IPS-18a (cell line): Measurements from ENCODE around the gene SLC44A1.

Source experiments
- H3K27ac ChIP-seq: one replicate; pipeline ENCODE4 v1.5.1; 2013; ENCODE audit warnings: low read length
- H3K27me3 ChIP-seq: one replicate; pipeline ENCODE4 v1.6.1; 2013; ENCODE audit warnings: mild to moderate bottlenecking, low read length; ENCODE audit not compliant: control insufficient read depth, insufficient read depth
- H3K36me3 ChIP-seq: one replicate; pipeline ENCODE4 v1.6.1; 2013; ENCODE audit warnings: low read depth, low read length; ENCODE audit not compliant: control insufficient read depth
- H3K4me1 ChIP-seq: one replicate; pipeline ENCODE4 v1.6.1; 2013; ENCODE audit warnings: low read depth, low read length; ENCODE audit not compliant: control insufficient read depth
- H3K4me3 ChIP-seq: one replicate; pipeline ENCODE4 v1.5.1; 2013; ENCODE audit warnings: low read length
- H3K9ac ChIP-seq: one replicate; pipeline ENCODE4 v1.6.1; 2013; ENCODE audit warnings: mild to moderate bottlenecking, low read length, moderate library complexity
- H3K9me3 ChIP-seq: one replicate; pipeline ENCODE4 v1.6.1; 2013; ENCODE audit warnings: low read depth, low read length; ENCODE audit not compliant: control insufficient read depth

SLC44A1 gene

DNA sequence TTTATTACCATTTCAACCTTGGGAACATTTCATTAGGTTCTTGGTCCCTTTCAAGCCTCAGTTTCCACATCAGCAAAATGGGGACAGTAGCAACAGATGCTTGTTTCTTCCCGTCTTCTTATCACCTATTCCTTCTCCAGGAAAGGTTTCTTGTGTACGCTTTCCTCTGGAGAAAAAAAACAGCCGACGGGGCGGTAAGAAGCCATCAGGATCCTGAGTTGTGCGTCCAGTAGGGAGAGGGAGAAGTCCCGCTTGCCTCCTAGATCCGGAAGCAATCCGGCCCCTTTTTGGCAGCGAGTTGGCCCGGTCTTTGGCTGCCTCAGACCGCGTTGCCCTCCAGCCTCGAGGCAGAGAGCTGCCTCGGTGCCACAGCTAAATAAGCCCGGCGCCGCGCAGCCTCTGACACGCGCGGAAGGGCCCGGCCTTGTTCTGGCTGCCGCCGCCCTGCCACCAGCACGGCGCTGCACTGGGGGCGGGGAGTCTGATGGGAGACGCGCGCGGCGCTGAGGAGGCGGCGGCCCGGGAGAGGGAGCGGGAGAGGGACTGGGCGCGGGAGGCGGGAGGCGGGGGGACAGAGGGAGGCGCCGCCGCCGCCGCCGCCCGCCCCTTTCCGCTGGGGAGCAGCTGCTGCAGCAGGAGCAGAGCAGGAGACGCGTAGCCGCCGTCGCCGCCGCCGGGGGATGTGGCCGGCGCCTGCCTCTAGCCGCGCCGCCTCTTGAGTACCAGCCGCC lies at the start of gene SLC44A1:
TSS of gene SLC44A1 (plus strand) at position 649 of the 731 bp plus-strand sequence. CDS start 218 bp downstream, outside the sequence.
- Histone ChIP-seq H3K36me3 (no peaks in the 10 kb centered on the region), H3K4me3 (peak within 1 kb of the TSS; percentile 91), H3K9ac (peak within 1 kb of the TSS; percentile 85), H3K27ac (peak within 1 kb of the TSS; percentile 46), H3K4me1 (peaks cover 60% of the 10 kb centered on the region), H3K27me3 (no peaks in the 10 kb centered on the region), H3K9me3 (no peaks in the 10 kb centered on the region)

DNA sequence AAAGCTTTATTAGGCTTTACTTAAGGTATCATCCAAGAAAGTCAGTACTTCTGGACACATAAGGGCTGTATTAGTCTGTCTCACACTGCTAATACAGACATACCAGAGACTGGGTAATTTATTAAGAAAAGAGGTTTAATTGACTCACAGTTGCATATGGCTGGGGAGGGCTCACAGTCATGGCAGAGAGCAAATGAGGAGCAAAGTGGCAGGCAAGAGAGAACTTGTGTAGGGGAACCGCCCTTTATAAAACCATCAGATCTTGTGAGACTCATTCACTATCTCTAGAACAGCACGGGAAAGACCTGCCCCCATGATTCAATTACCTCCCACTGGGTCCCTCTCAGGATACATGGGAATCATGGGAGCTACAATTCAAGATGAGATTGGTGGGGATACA lies 49.2 kb upstream of the SLC44A1 start:
- Histone ChIP-seq H3K9me3 (no peaks in the 10 kb centered on the region), H3K4me1 (no peaks in the 10 kb centered on the region), H3K4me3 (no peak overlapping the region), H3K9ac (no peak overlapping the region), H3K27me3 (no peaks in the 10 kb centered on the region), H3K36me3 (no peaks in the 10 kb centered on the region), H3K27ac (no peak overlapping the region)

GRCh38 chr9:105198023-105198422 lies 46.4 kb upstream of the SLC44A1 start:
- no peak overlapping the region for H3K27ac ChIP-seq
- H3K36me3 ChIP-seq, result no peaks in the 10 kb centered on the region
- H3K9ac ChIP-seq, result no peak overlapping the region
- no peaks in the 10 kb centered on the region for H3K4me1 ChIP-seq
- no peak overlapping the region for H3K4me3 ChIP-seq
- no peaks in the 10 kb centered on the region for H3K27me3 ChIP-seq
- H3K9me3 ChIP-seq, result no peaks in the 10 kb centered on the region

DNA sequence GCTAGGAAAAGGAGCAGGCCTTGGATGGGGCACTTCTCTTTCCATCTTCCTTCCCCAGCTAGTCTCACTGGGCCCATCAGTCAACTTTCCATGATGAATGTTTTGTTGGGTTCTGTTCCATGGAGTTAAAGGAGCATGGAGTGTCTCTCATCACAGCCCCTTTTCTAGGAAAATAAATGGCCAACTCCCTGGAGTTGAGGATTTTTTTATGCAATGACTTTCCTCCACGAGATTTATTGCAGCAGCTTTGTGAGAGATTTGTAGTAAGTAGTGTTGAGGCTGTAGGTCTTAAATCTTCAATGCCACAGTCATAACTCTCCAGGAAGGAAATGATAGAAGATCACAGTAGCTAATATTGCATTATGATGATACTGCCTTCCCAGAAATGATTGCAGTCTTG lies 45.6 kb upstream of the SLC44A1 start:
- Histone ChIP-seq H3K9me3 (no peaks in the 10 kb centered on the region), H3K27ac (no peak overlapping the region), H3K27me3 (no peaks in the 10 kb centered on the region), H3K36me3 (no peaks in the 10 kb centered on the region), H3K4me1 (no peaks in the 10 kb centered on the region), H3K4me3 (no peak overlapping the region), H3K9ac (no peak overlapping the region)

DNA sequence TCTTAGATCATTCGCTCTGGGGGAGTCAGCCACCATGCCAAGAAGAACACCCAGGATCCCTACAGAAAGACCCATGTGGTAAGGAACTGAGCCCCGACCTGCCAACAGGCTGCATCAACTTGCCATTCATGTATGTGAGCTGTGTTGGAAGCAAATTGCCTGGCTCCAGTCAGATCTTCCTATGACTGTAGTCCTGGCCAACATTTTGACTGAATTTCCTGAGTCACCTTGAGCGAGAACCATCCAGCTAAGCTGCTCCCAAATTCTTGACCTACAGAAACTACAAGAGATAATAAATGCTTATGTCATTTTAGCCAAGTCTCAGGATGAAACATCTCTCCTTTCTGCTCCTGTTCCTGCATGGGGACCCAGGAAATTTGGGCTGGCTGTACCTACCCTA lies 40.0 kb upstream of the SLC44A1 start:
- no peaks in the 10 kb centered on the region for H3K36me3 ChIP-seq
- H3K4me1 ChIP-seq, result no peaks in the 10 kb centered on the region
- H3K9me3 ChIP-seq, result no peaks in the 10 kb centered on the region
- no peaks in the 10 kb centered on the region for H3K27me3 ChIP-seq
- H3K9ac ChIP-seq, result no peak overlapping the region
- no peak overlapping the region for H3K27ac ChIP-seq
- H3K4me3 ChIP-seq, result no peak overlapping the region

DNA sequence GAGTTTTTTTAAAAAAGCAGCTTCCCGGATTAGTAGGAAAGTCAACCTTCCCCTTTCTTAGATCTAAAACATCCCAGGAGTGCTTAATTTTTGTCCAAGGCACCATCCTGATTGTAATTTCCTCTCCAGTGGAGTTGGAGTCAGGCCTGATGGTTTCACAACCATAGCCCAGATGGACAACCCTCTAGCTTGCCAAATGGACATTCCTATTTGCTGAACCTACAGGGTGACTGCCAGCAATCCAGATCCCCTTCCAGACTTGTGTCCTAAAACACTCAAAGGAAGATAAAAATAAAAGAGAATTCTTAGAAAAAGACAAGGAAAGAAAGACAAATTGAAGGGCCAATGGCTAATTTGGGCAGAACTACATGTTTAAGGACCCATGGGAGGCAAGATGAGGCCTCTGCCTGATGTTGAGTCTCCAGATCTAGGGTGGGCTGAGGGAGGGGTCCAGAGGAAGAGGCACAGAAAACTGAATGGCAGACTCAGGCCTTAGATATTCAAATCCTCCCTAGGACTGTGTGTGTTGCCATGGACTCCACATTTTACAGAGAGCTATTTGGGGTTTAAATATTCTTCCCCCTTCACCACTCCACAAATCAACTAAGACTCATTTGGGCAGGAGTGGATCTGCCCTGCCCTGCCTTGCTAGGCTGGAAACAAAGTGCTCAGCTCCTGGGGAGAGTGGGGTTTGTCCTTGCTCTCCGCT lies 38.5 kb upstream of the SLC44A1 start:
- H3K27ac ChIP-seq, result no peak overlapping the region
- no peak overlapping the region for H3K9ac ChIP-seq
- no peak overlapping the region for H3K4me3 ChIP-seq
- H3K36me3 ChIP-seq, result no peaks in the 10 kb centered on the region
- no peaks in the 10 kb centered on the region for H3K4me1 ChIP-seq
- H3K9me3 ChIP-seq, result no peaks in the 10 kb centered on the region
- no peaks in the 10 kb centered on the region for H3K27me3 ChIP-seq

- Histone ChIP-seq H3K4me1 (no peaks in the 10 kb centered on the region), H3K4me3 (no peak overlapping the region), H3K27ac (no peak overlapping the region), H3K27me3 (no peaks in the 10 kb centered on the region), H3K9me3 (no peaks in the 10 kb centered on the region), H3K36me3 (no peaks in the 10 kb centered on the region), H3K9ac (no peak overlapping the region)
These were observed 38.0 kb upstream of the SLC44A1 start for GRCh38 chr9:105206496-105206820.

DNA sequence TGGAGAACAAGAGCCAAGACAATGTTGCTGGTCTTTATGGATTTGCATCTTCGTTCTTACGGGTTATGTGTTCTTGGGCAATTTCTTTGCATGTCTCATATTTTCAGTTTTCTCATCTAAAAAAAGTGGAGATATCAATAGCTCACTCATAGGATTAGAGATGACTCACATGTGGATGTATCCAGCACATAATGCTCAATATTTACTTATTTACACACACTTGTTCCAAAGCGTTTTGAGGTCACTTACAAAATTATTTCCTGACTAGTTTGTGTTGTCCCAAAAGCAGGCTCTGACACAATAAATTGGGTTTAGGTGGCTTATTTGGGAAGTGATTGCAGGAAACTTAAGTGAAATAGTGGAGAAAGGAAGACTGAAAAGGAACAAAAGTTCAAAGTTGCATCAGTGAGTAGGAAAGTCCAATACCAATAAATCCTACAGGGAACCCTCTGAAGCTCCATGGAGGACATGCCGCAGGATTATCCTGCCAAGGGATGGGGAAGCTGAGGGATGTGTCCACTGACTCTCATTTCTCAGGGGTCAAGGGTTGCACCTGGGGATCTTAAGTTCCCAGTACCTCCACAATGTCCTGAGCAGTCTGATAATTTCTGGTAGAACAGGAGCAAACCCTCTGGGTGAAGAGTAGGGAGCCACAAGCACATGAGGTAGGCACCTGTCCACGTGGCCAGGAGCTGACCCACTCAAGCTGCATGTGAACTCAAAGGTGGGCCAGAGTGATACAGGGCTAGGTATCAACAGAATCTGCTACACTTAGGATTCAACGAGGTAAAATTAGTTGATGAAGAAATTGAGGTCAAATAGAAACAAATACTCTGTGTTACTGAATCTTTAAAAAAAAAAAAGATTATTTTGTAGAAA lies 37.4 kb upstream of the SLC44A1 start:
- Histone ChIP-seq H3K9ac (no peak overlapping the region), H3K27ac (no peak overlapping the region)

DNA sequence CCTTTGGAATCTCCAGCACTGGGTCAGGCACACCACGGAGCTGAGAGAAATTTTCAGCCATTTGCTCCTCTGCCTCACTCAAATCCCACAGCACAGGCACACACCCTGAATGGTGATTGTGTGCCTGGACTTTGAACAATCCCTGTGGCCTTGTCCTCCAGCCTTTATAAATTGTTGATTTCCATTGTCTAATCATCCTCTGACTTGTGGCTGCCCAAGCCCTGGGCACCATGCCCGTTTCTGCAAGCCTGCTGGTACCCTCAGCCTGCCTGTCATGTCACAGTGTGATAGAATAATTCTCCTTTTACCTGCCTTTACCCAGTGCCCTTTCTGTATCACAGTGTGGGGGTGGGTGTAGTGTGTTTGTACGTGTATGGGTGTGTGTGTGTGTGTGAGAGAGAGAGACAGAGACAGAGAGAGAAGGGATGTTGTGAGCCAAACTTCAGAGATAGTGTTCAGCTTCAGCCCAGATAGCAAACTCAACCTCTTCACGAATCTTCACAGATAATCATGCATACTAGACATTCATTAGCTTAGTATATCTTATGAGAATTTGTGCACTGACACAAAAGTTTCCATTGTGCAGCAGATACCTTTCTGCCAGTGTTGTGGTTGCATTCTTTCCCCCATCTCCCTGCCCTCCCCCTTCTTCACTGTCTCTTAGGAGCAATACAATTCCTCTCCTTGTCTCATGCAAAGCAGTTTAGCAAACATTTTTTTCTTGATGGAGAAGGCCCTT lies 27.8 kb upstream of the SLC44A1 start:
- H3K9me3 ChIP-seq, result no peaks in the 10 kb centered on the region
- no peaks in the 10 kb centered on the region for H3K36me3 ChIP-seq
- H3K4me1 ChIP-seq, result peaks cover 9% of the 10 kb centered on the region
- no peak overlapping the region for H3K4me3 ChIP-seq
- H3K9ac ChIP-seq, result no peak overlapping the region
- no peak overlapping the region for H3K27ac ChIP-seq
- no peaks in the 10 kb centered on the region for H3K27me3 ChIP-seq

More for the DNA sequence above, 37.4 kb upstream of the SLC44A1 start:
- H3K9me3 ChIP-seq, result no peaks in the 10 kb centered on the region
- no peak overlapping the region for H3K4me3 ChIP-seq
- H3K27me3 ChIP-seq, result no peaks in the 10 kb centered on the region
- H3K4me1 ChIP-seq, result no peaks in the 10 kb centered on the region
- no peaks in the 10 kb centered on the region for H3K36me3 ChIP-seq

- Histone ChIP-seq H3K9ac (no peak overlapping the region), H3K4me1 (peaks cover 9% of the 10 kb centered on the region)
These were observed 25.8 kb upstream of the SLC44A1 start for GRCh38 chr9:105218673-105219072.

DNA sequence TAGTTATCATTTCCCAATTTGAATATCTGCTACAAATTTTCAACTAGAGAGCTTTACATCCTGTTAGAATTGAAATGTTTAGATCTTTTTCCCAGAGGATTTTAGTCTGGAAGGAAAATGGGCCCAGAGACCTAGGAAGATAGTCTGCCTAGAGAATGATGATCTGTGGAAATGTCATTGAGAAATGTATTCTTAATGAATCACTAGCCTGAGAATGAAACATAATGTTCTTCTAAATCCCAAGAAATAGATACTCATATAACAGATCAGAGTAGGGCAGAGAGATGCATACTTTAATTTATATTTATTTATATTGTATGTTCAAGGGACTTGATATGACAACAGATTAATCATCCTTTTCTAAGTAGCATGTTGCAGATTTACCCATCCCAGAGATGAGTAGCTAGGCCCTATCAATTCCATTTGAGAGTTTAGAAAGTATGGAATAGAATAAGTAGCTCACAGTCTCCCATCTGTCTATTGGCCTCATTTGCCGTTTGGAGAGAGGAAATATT lies 25.1 kb upstream of the SLC44A1 start:
- peaks cover 4% of the 10 kb centered on the region for H3K9me3 ChIP-seq
- H3K27me3 ChIP-seq, result no peaks in the 10 kb centered on the region
- no peak overlapping the region for H3K4me3 ChIP-seq
- H3K27ac ChIP-seq, result no peak overlapping the region
- H3K4me1 ChIP-seq, result peaks cover 9% of the 10 kb centered on the region
- H3K9ac ChIP-seq, result no peak overlapping the region
- H3K36me3 ChIP-seq, result no peaks in the 10 kb centered on the region

More at GRCh38 chr9:105218673-105219072, 25.8 kb upstream of the SLC44A1 start:
- Histone ChIP-seq H3K36me3 (no peaks in the 10 kb centered on the region), H3K9me3 (peaks cover 1% of the 10 kb centered on the region), H3K27me3 (no peaks in the 10 kb centered on the region), H3K27ac (no peak overlapping the region), H3K4me3 (no peak overlapping the region)
